Kidney epithelial cell (primary cell): ENCODE results near the gene F11. TPM values are rescaled to one million over a fixed set of nuclear protein-coding genes. Genes with fewer than 3 reads are reported as not detected.

ENCODE experiments used
- DNase-seq: peaks from one replicate; pipeline ENCODE4 v3.0.0-alpha.2; 2010; ENCODE audit warnings: low read depth
- H3K27me3 ChIP-seq: 2 replicates; pipeline ENCODE4 v1.6.0; 2011; ENCODE audit warnings: low read length; ENCODE audit not compliant: control insufficient read depth, insufficient read depth
- H3K36me3 ChIP-seq: 2 replicates; pipeline ENCODE4 v1.5.1; 2011; ENCODE audit warnings: low read length; ENCODE audit not compliant: control insufficient read depth, insufficient read depth
- H3K4me3 ChIP-seq: 2 replicates; pipeline ENCODE4 v1.5.1; 2011; ENCODE audit warnings: low read depth, mild to moderate bottlenecking, control low read depth, low read length
- CTCF ChIP-seq: IDR thresholded peaks from 2 replicates; pipeline ENCODE4 v1.5.1; 2011; ENCODE audit warnings: mild to moderate bottlenecking, moderate library complexity, low read length, control low read depth, inconsistent platforms; ENCODE audit not compliant: insufficient read depth, poor library complexity, severe bottlenecking
- total RNA-seq: library from RNA; depleted of rRNA; stranded (reverse); fragments of >200 nt; gene quantifications from 2 replicates; pipeline ENCODE4 v1.2.3, GENCODE V29; 2015

Gene F11
- total RNA-seq, 1 donor from 2014 or later, result not detected

GRCh38 chr4:186291256-186291890, 25.4 kb downstream of the F11 start:
- DNase-seq, result no peak
- no peaks in the 10 kb centered on the region for H3K36me3 ChIP-seq
- no peaks in the 10 kb centered on the region for H3K27me3 ChIP-seq
- H3K4me3 ChIP-seq, result no peak overlapping the region
- no peak for TF ChIP-seq CTCF

GRCh38 chr4:186294160-186294559, 28.2 kb downstream of the F11 start:
- no peak for TF ChIP-seq CTCF
- no peak for DNase-seq
- Histone ChIP-seq H3K4me3 (no peak overlapping the region), H3K36me3 (no peaks in the 10 kb centered on the region), H3K27me3 (peaks cover 11% of the 10 kb centered on the region)

GRCh38 chr4:186296481-186296880, 30.5 kb downstream of the F11 start:
- Histone ChIP-seq H3K36me3 (no peaks in the 10 kb centered on the region), H3K4me3 (no peak overlapping the region), H3K27me3 (peaks cover 11% of the 10 kb centered on the region)
- DNase-seq, result no peak
- no peak for TF ChIP-seq CTCF

GRCh38 chr4:186297013-186297645, 31.1 kb downstream of the F11 start:
- TF ChIP-seq CTCF, result peak; percentile 53
- Histone ChIP-seq H3K36me3 (no peaks in the 10 kb centered on the region), H3K27me3 (peaks cover 11% of the 10 kb centered on the region), H3K4me3 (no peak overlapping the region)
- peak; percentile 29 for DNase-seq

GRCh38 chr4:186298031-186298647, 32.1 kb downstream of the F11 start:
- H3K27me3 ChIP-seq, result peaks cover 11% of the 10 kb centered on the region

More at GRCh38 chr4:186298031-186298647, 32.1 kb downstream of the F11 start:
- Histone ChIP-seq H3K36me3 (no peaks in the 10 kb centered on the region), H3K4me3 (peak overlapping the region; percentile 14)
- TF ChIP-seq CTCF, result no peak
- no peak for DNase-seq
